Measurements from ENCODE around the gene ZNF469.

The ZNF469 gene

GRCh38 chr16:88424587-88425235, 42.0 kb downstream of the ZNF469 start:
- DNase-seq (ENCODE audit: low read depth in 2 of 2) = no peak

DNA sequence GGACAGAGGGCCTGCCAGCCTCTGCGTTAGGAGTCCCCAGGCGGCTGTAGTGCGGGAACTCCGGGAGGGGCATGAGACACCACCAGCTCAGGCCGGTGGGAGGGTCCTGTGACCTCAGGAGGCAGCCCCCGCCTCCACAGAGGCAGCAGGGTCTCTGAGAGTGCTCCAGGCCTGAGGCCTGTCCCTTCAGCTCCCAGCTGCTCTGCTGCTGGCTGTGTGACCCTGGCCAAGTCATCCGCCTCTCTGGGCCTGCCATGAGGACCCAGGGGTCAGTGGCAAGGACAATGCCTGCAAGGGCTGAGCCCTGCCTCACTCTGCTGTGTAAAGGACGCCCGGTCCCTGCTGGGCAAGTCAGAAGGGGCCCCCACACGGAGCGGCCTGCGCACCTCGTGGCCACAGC, 43.3 kb downstream of the ZNF469 start:
- no peak for DNase-seq (ENCODE audit: low read depth in 2 of 2)

DNA sequence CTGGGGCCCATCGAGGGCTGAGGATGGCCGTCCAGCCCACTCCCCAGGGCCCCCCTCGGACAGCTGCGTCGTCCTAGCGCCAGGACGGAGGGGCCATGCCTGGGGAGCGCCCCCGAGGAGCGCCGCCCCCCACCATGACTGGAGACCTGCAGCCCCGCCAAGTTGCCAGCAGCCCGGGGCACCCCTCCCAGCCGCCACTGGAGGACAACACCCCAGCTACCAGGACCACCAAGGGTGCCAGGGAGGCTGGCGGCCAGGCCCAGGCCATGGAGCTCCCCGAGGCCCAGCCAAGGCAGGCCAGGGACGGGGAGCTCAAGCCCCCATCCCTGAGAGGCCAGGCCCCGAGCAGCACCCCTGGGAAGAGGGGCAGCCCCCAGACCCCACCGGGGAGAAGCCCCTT, 44.6 kb downstream of the ZNF469 start:
- DNase-seq (ENCODE audit: low read depth in 2 of 2) = no peak

DNA sequence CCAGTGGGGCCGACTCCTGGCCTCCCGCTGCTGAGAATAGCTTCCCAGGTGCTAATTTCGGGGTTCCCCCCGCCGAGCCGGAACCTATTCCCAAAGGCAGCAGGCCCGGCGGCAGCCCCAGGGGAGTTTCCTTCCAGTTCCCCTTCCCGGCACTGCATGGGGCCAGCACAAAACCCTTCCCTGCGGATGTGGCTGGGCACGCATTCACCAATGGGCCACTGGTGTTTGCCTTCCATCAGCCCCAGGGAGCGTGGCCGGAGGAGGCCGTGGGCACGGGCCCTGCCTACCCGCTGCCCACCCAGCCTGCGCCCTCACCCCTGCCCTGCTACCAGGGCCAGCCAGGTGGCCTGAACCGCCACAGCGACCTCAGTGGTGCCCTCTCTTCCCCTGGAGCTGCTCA, 45.4 kb downstream of the ZNF469 start:
- no peak for DNase-seq (ENCODE audit: low read depth in 2 of 2)

- DNase-seq (ENCODE audit: low read depth in 2 of 2) = no peak
Observed at GRCh38 chr16:88428616-88429386, 46.0 kb downstream of the ZNF469 start.

DNA sequence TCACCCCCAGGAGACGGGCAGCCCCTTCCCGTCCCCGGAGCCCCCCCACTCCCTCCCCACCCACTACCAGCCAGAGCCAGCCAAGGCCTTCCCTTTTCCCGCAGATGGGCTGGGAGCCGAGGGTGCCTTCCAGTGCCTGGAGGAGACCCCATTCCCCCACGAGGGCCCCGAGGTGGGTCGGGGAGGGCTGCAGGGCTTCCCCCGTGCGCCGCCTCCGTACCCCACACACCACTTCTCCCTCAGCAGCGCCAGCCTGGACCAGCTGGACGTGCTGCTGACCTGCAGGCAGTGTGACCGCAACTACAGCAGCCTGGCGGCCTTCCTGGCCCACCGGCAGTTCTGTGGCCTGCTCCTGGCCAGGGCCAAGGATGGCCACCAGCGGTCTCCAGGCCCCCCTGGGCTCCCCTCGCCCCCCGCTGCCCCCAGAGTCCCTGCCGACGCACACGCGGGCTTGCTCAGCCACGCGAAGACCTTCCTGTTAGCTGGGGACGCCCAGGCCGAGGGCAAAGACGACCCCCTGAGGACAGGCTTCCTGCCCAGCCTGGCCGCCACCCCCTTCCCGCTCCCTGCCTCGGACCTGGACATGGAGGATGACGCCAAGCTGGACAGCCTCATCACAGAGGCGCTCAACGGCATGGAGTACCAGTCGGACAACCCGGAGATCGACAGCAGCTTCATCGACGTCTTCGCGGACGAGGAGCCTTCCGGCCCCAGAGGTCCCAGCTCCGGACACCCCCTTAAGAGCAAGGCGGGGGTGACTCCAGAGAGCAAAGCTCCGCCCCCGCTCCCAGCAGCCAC, 46.8 kb downstream of the ZNF469 start:
- no peak for DNase-seq (ENCODE audit: low read depth in 2 of 2)

DNA sequence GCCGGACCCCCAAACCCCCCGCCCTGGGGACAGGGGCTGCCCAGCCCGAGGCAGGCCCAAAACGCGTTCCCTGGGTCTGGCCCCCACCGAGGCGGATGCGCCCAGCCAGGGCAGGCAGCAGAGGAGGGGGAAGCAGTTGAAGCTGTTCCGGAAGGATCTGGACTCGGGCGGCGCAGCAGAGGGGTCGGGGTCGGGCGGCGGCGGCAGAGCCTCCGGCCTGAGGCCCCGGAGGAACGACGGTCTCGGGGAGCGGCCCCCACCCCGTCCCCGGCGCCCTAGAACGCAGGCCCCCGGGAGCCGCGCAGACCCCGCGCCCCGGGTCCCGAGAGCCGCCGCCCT, 47.4 kb downstream of the ZNF469 start:
- no peak for DNase-seq (ENCODE audit: low read depth in 2 of 2)

DNA sequence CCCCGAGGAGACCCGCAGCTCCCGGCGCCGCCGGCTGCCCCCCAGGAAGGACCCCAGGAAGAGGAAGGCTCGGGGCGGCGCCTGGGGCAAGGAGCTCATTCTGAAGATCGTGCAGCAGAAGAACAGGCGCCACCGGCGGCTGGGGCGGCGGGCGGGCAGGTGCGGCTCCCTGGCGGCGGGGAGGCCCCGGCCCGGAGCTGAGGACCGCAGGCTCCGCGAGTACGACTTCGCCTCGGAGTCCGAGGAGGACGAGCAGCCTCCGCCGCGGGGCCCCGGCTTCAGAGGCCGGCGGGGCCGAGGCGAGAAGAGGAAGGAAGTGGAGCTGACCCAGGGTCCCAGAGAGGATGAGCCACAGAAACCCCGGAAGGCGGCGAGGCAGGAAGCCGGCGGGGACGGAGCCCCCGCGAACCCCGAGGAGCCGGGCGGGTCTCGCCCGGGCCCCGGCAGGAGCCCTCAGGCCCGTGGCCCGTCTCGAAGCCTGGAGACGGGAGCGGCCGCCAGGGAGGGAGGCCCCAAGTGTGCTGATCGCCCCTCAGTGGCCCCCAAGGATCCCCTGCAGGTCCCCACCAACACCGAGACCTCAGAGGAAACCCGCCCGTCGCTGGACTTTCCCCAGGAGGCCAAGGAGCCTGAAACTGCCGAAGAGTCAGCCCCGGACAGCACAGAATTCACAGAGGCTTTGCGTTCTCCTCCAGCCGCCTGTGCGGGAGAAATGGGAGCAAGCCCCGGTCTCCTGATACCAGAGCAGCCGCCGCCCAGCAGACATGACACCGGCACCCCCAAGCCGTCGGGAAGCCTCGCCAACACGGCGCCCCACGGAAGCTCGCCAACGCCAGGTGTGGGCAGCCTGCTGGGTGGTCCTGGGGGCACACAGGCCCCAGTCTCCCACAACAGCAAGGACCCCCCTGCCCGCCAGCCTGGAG, 48.0 kb downstream of the ZNF469 start:
- DNase-seq (ENCODE audit: low read depth in 2 of 2) = no peak

GRCh38 chr16:88431651-88432050, 48.9 kb downstream of the ZNF469 start:
- DNase-seq (ENCODE audit: low read depth in 2 of 2) = no peak

DNA sequence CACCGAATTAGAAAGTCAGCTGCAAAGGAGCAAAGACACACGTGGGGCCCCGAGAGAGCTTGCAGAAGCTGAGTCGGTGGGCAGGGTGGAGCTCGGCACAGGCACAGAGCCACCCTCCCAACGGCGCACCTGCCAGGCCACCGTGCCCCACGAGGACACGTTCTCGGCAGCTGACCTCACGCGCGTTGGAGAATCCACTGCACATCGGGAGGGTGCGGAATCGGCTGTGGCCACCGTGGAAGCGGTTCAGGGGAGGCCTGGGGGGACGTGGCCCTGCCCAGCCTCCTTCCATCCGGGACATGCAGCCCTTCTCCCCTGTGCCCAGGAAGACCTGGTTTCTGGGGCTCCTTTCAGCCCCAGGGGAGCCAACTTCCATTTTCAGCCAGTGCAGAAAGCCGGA, 49.4 kb downstream of the ZNF469 start:
- no peak for DNase-seq (ENCODE audit: low read depth in 2 of 2)

Measured in stimulated activated CD8-positive, alpha-beta memory T cell treated with anti-CD3 and anti-CD28 coated beads, Interleukin-15, amount 100 ng/mL, for 4 hours (primary cell).